GM23338 (cell line): Measurements from ENCODE around the gene PTH1R. TPM values are rescaled to one million over a fixed set of nuclear protein-coding genes. Genes with fewer than 3 reads are reported as not detected.

Experiments
- ATAC-seq: fragments of 200-7000 bp; cut with Tn5 transposase; 3 replicates; pipeline ENCODE4 v1.9.1; 2020
- DNase-seq: peaks from one replicate; pipeline ENCODE4 v3.0.0-alpha.2; 2015; ENCODE audit warnings: low spot score
- H2AFZ ChIP-seq: fragments of 200-600 bp; sonication (generic); 2 replicates; pipeline ENCODE4 v1.8.0; 2016; ENCODE audit warnings: antibody characterized with exemption, mild to moderate bottlenecking, moderate library complexity
- H3F3A ChIP-seq: fragments of 200-600 bp; sonication (generic); replicated peaks from 2 replicates; pipeline ENCODE4 v1.8.0; 2017; ENCODE audit warnings: antibody characterized with exemption, mixed run types, low read depth
- H3K27ac ChIP-seq: fragments of 200-600 bp; sonication (generic); 2 replicates; pipeline ENCODE4 v1.6.1; 2016; ENCODE audit warnings: low read depth
- H3K27me3 ChIP-seq: fragments of 200-600 bp; sonication (generic); 2 replicates; pipeline ENCODE4 v1.8.0; 2016; ENCODE audit warnings: mild to moderate bottlenecking, mixed run types, moderate library complexity; ENCODE audit not compliant: insufficient read depth
- H3K36me3 ChIP-seq: fragments of 200-600 bp; sonication (generic); 2 replicates; pipeline ENCODE4 v1.8.0; 2016; ENCODE audit warnings: mild to moderate bottlenecking; ENCODE audit not compliant: insufficient read depth
- H3K4me1 ChIP-seq: fragments of 200-600 bp; sonication (generic); 2 replicates; pipeline ENCODE4 v1.8.0; 2016; ENCODE audit warnings: mild to moderate bottlenecking, moderate library complexity; ENCODE audit not compliant: insufficient read depth
- H3K4me2 ChIP-seq: fragments of 200-600 bp; sonication (generic); 2 replicates; pipeline ENCODE4 v1.7.1; 2017; ENCODE audit warnings: mixed run types
- H3K4me3 ChIP-seq: fragments of 200-600 bp; sonication (generic); 2 replicates; pipeline ENCODE4 v1.6.1; 2016; ENCODE audit warnings: mixed run types
- H3K79me2 ChIP-seq: fragments of 200-600 bp; sonication (generic); replicated peaks from 2 replicates; pipeline ENCODE4 v1.8.0; 2017; ENCODE audit warnings: mild to moderate bottlenecking; ENCODE audit not compliant: insufficient read depth
- H3K9me2 ChIP-seq: fragments of 200-600 bp; sonication (generic); 2 replicates; pipeline ENCODE4 v1.8.0; 2017; ENCODE audit not compliant: insufficient read depth
- H4K20me1 ChIP-seq: fragments of 200-600 bp; sonication (generic); replicated peaks from 2 replicates; pipeline ENCODE4 v1.8.0; 2017; ENCODE audit warnings: mild to moderate bottlenecking; ENCODE audit not compliant: insufficient read depth
- H3K27ac Mint-ChIP-seq: 2 replicates; pipeline ENCODE4 v1.8.0; 2020; ENCODE audit warnings: inconsistent platforms, mild to moderate bottlenecking, moderate library complexity, mixed read lengths
- H3K27me3 Mint-ChIP-seq: 3 replicates; pipeline ENCODE4 v1.8.0; 2022; ENCODE audit warnings: low read depth, mild to moderate bottlenecking, moderate library complexity, mixed read lengths, inconsistent platforms; ENCODE audit not compliant: insufficient read depth, poor library complexity
- H3K36me3 Mint-ChIP-seq: 3 replicates; pipeline ENCODE4 v1.8.0; 2021; ENCODE audit warnings: low read depth, mild to moderate bottlenecking, inconsistent platforms, moderate library complexity, mixed read lengths
- H3K4me1 Mint-ChIP-seq: 3 replicates; pipeline ENCODE4 v1.8.0; 2020; ENCODE audit warnings: mild to moderate bottlenecking, inconsistent platforms, mixed read lengths
- H3K4me3 Mint-ChIP-seq: 3 replicates; pipeline ENCODE4 v1.8.0; 2021; ENCODE audit warnings: moderate library complexity, mild to moderate bottlenecking, inconsistent platforms, mixed read lengths
- H3K9me3 Mint-ChIP-seq: 3 replicates; pipeline ENCODE4 v1.8.0; 2020; ENCODE audit warnings: moderate library complexity, mild to moderate bottlenecking, inconsistent platforms, mixed read lengths
- CREB1 ChIP-seq: fragments of 250-450 bp; sonication (Bioruptor Pico); IDR thresholded peaks from 2 replicates; pipeline ENCODE4 v1.5.0; 2020; ENCODE audit warnings: low read depth, mild to moderate bottlenecking, moderate library complexity
- EZH2 ChIP-seq: fragments of 200-600 bp; sonication (generic); IDR thresholded peaks from one replicate; pipeline ENCODE4 v1.8.0; 2017; ENCODE audit warnings: antibody characterized with exemption, mild to moderate bottlenecking, low read depth; ENCODE audit not compliant: unreplicated experiment
- EZH2phosphoT487 ChIP-seq: fragments of 200-600 bp; sonication (generic); IDR thresholded peaks from one replicate; pipeline ENCODE4 v1.8.1; 2018; ENCODE audit warnings: antibody characterized with exemption; ENCODE audit not compliant: unreplicated experiment
- JUNB ChIP-seq: IDR thresholded peaks from one replicate; pipeline ENCODE4 v1.6.1; 2016; ENCODE audit warnings: antibody characterized with exemption; ENCODE audit not compliant: unreplicated experiment
- NANOG ChIP-seq: IDR thresholded peaks from 2 replicates; pipeline ENCODE4 v1.6.1; 2016; ENCODE audit warnings: antibody characterized with exemption, borderline replicate concordance
- POLR2AphosphoS5 ChIP-seq: IDR thresholded peaks from 2 replicates; pipeline ENCODE4 v1.6.1; 2016; ENCODE audit warnings: antibody characterized with exemption, low read depth
- REST ChIP-seq: IDR thresholded peaks from one replicate; pipeline ENCODE4 v1.6.1; 2018; ENCODE audit warnings: antibody characterized with exemption; ENCODE audit not compliant: unreplicated experiment
- STAT1 ChIP-seq: IDR thresholded peaks from one replicate; pipeline ENCODE4 v1.6.1; 2016; ENCODE audit warnings: antibody characterized with exemption; ENCODE audit not compliant: unreplicated experiment
- ZNF114 ChIP-seq: fragments of 250-450 bp; sonication (Bioruptor Pico); IDR thresholded peaks from 2 replicates; pipeline ENCODE4 v1.5.0; 2020; ENCODE audit warnings: mild to moderate bottlenecking, moderate library complexity
- ZNF331 ChIP-seq: fragments of 250-450 bp; sonication (Bioruptor Pico); IDR thresholded peaks from 2 replicates; pipeline ENCODE4 v1.5.0; 2020; ENCODE audit warnings: low read depth, mild to moderate bottlenecking, moderate library complexity
- ZNF462 ChIP-seq: fragments of 250-450 bp; sonication (Bioruptor Pico); IDR thresholded peaks from 2 replicates; pipeline ENCODE4 v1.5.0; 2020; ENCODE audit warnings: mild to moderate bottlenecking, moderate library complexity
- polyA plus RNA-seq: library from polyadenylated mRNA; unstranded; fragments of >200 nt; fragmentation: Nextera tagmentation; extraction: Ambion mirVana; gene quantifications from 2 replicates; pipeline ENCODE4 v1.2.1, GENCODE V29; 2016
- total RNA-seq: library from RNA; depleted of rRNA; stranded (reverse); fragments of >200 nt; shearing (Covaris generic); gene quantifications from 2 replicates; pipeline ENCODE4 v1.2.3, GENCODE V29; 2014
- TF ChIP-seq, protein P1 (sequence below): IDR thresholded peaks from 2 replicates; pipeline ENCODE4 v1.6.1; 2016; ENCODE audit warnings: antibody characterized with exemption
- TF ChIP-seq, protein P2 (sequence below), 2 experiments: fragments of 200-600 bp in 1 of 2; sonication (generic) in 1 of 2; conservative IDR thresholded peaks; 2 replicates each; pipeline versions ENCODE4 v1.5.1 to v1.6.1; 2016 to 2017; ENCODE audit warnings: antibody characterized with exemption in 2 of 2, low read depth in 2 of 2, mild to moderate bottlenecking in 2 of 2, moderate library complexity in 1 of 2

PTH1R gene
- total and polyA plus RNA-seq, 2 experiments from 2014 or later, result 1.3 to 1.9 TPM

DNA sequence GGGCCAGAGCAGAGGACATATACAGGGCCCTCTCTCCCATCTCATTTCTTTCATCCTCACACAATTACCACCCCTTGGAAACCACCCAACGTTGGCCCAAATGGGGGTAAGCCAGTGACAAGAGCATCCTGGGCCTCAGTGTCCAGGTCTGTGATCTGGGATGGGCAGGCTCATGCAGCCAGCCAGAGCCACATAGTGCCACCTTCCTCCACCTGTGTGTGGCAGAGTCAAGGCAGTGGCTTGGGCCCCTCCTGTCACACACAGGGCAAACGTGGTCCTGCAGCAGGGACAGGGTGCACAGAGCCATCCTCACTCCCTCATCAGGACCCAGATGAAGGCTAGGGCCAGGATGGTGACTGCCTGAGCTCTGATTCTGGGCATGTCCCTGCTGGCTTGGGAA is 12.0 kb upstream of the PTH1R start:
- ATAC-seq (no peak), DNase-seq (no peak)
- H3K27me3 ChIP-seq, result no peaks in the 10 kb centered on the region
- Mint-ChIP-seq H3K27me3 (peaks cover 11% of the 10 kb centered on the region), H3K27ac (no peak overlapping the region), H3K4me3 (no peak overlapping the region), H3K4me1 (peaks cover 7% of the 10 kb centered on the region), H3K9me3 (no peaks in the 10 kb centered on the region), H3K36me3 (no peaks in the 10 kb centered on the region)
- H3K4me1 ChIP-seq, result no peaks in the 10 kb centered on the region
- H3K4me3 ChIP-seq, result no peak overlapping the region
- no peak overlapping the region for H3K27ac ChIP-seq
- no peak for TF ChIP-seq CREB1 (CRISPR knock-in tag)
- TF ChIP-seq REST, result no peak
- TF ChIP-seq, protein P1, sequence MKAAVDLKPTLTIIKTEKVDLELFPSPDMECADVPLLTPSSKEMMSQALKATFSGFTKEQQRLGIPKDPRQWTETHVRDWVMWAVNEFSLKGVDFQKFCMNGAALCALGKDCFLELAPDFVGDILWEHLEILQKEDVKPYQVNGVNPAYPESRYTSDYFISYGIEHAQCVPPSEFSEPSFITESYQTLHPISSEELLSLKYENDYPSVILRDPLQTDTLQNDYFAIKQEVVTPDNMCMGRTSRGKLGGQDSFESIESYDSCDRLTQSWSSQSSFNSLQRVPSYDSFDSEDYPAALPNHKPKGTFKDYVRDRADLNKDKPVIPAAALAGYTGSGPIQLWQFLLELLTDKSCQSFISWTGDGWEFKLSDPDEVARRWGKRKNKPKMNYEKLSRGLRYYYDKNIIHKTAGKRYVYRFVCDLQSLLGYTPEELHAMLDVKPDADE, result no peak
- no peak for TF ChIP-seq EZH2phosphoT487
- no peak for TF ChIP-seq ZNF331
- no peak for TF ChIP-seq EZH2
- TF ChIP-seq POLR2AphosphoS5, result no peak
- no peak for TF ChIP-seq STAT1
- TF ChIP-seq NANOG, result no peak
- TF ChIP-seq, protein P2, sequence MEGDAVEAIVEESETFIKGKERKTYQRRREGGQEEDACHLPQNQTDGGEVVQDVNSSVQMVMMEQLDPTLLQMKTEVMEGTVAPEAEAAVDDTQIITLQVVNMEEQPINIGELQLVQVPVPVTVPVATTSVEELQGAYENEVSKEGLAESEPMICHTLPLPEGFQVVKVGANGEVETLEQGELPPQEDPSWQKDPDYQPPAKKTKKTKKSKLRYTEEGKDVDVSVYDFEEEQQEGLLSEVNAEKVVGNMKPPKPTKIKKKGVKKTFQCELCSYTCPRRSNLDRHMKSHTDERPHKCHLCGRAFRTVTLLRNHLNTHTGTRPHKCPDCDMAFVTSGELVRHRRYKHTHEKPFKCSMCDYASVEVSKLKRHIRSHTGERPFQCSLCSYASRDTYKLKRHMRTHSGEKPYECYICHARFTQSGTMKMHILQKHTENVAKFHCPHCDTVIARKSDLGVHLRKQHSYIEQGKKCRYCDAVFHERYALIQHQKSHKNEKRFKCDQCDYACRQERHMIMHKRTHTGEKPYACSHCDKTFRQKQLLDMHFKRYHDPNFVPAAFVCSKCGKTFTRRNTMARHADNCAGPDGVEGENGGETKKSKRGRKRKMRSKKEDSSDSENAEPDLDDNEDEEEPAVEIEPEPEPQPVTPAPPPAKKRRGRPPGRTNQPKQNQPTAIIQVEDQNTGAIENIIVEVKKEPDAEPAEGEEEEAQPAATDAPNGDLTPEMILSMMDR (conservative IDR thresholded peaks at IDR 0.05; ENCODE audit: low read depth in 2 of 2), result no peak
- TF ChIP-seq ZNF114 (CRISPR knock-in tag), result no peak
- no peak for TF ChIP-seq ZNF462 (CRISPR knock-in tag)
- no peak for TF ChIP-seq JUNB
- no peak overlapping the region for H3K4me2 ChIP-seq
- no peaks in the 10 kb centered on the region for H3F3A ChIP-seq
- H3K79me2 ChIP-seq, result no peaks in the 10 kb centered on the region
- H3K9me2 ChIP-seq, result no peaks in the 10 kb centered on the region
- H3K36me3 ChIP-seq, result no peaks in the 10 kb centered on the region
- H4K20me1 ChIP-seq, result no peaks in the 10 kb centered on the region
- no peak overlapping the region for H2AFZ ChIP-seq
